Measurements from ENCODE around the gene G6PC3. TPM values are rescaled to one million over a fixed set of nuclear protein-coding genes. Genes with fewer than 3 reads are reported as not detected.

The G6PC3 gene
- polyA plus RNA-seq, 4 donors: 17.6 to 69.2 (median 39.3) TPM

DNA sequence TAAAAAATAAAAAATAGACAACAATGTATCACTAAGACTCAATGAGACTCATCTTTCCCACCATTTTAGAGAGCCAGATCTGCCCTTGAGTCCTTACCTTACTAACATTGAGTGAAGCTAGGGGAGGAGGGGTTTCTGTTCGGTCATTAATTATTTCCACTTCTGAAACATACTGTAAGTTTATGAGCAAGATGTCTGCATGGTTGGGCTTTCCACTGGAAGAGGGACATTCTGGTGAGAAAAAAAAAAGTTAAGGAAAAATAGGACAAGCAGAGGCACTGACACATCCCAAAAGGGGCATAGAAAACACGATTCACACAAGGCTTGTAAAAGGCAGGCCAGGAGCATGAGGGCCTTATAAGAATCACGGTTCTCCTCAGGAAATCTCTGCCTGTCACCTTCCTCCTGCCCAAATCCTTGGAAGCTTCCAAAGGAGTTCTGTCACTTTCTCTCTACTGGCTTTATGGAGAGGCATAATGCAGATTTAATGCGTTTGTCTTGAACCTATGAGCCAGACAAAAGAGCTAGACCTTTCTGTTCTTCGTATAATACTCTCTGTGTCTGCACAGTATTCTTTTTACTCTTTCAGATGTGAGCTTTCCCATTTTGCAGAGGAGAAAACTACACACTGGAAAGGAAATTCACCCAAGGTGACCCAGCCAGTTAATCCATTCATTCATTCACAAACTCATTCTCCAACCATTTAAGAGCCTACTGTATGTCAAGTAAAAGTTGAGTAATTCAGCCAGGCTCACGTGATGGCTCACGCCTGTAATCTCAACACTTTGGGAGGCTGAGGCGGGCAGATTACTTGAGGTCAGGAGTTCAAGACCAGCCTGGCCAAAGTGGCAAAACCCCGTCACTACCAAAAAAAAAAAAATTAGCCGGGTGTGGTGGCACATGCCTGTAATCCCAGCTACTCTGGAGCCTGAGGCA is 6.6 kb upstream of the G6PC3 start:
- no peaks in the 10 kb centered on the region for H3K9me3 ChIP-seq (ENCODE audit: control insufficient read depth in 2 of 2, insufficient read depth in 1 of 2, low read depth in 1 of 2, low read length in 1 of 2)
- FAIRE-seq (no peak), DNase-seq (no peak)
- H3K4me3 ChIP-seq (ENCODE audit: low read depth in 1 of 3, low read length in 3 of 3): no peak overlapping the region
- WGBS, 3 donors: 70 to 74% (median 72%) methylated on average over 10 of the region's 10 CpGs
- H3K36me3 ChIP-seq (ENCODE audit: control insufficient read depth in 3 of 3, insufficient read depth in 2 of 3, low read depth in 1 of 3, low read length in 3 of 3): peaks cover 2 to 21% (median 3%) of the 10 kb centered on the region in 3 donors
- H3K27ac ChIP-seq (ENCODE audit: low read depth in 1 of 3, low read length in 2 of 3): no peak overlapping the region
- H3K27me3 ChIP-seq (ENCODE audit: control insufficient read depth in 3 of 3, insufficient read depth in 3 of 3, low read length in 3 of 3): no peaks in the 10 kb centered on the region
- H3K4me1 ChIP-seq (ENCODE audit: control insufficient read depth in 3 of 3, insufficient read depth in 2 of 3, low read depth in 1 of 3, low read length in 2 of 3): peaks cover 3 to 11% (median 5%) of the 10 kb centered on the region in 3 donors

GRCh38 chr17:44065668-44066203 is 4.8 kb upstream of the G6PC3 start:
- WGBS, 3 donors: 2 to 4% (median 2%) methylated on average over 8 to 9 of the region's 9 CpGs
- no peak for FAIRE-seq

GRCh38 chr17:44066204-44066930 is 4.2 kb upstream of the G6PC3 start, which contains the start of gene LSM12:
TSS of gene LSM12 (minus strand) at chr17:44066671. CDS start at chr17:44066587, 84 bp downstream.
- FAIRE-seq: no peak
- H3K27me3 ChIP-seq (ENCODE audit: control insufficient read depth in 3 of 3, insufficient read depth in 3 of 3, low read length in 3 of 3): no peaks in the 10 kb centered on the region
- H3K4me3 ChIP-seq (ENCODE audit: low read depth in 1 of 3, low read length in 3 of 3): peak within 1 kb of the TSS; percentile 60 to 73 (median 68)
- peaks cover 3 to 17% (median 5%) of the 10 kb centered on the region in 3 donors for H3K4me1 ChIP-seq (ENCODE audit: control insufficient read depth in 3 of 3, insufficient read depth in 2 of 3, low read depth in 1 of 3, low read length in 2 of 3)
- DNase-seq: peak; percentile 92 to 99
- H3K9me3 ChIP-seq (ENCODE audit: control insufficient read depth in 2 of 2, insufficient read depth in 1 of 2, low read depth in 1 of 2, low read length in 1 of 2): no peaks in the 10 kb centered on the region
- peaks cover 0 to 13% (median 3%) of the 10 kb centered on the region in 3 donors for H3K36me3 ChIP-seq (ENCODE audit: control insufficient read depth in 3 of 3, insufficient read depth in 2 of 3, low read depth in 1 of 3, low read length in 3 of 3)
- peak within 1 kb of the TSS; percentile 83 to 92 (median 88) for H3K27ac ChIP-seq (ENCODE audit: low read depth in 1 of 3, low read length in 2 of 3)
- 1% methylated on average over 57 to 65 of the region's 65 CpGs for WGBS, 3 donors

More at GRCh38 chr17:44065668-44066203, 4.8 kb upstream of the G6PC3 start:
- Histone ChIP-seq H3K36me3 (ENCODE audit: control insufficient read depth in 3 of 3, insufficient read depth in 2 of 3, low read depth in 1 of 3, low read length in 3 of 3) (peaks cover 2 to 15% (median 3%) of the 10 kb centered on the region in 3 donors), H3K27me3 (ENCODE audit: control insufficient read depth in 3 of 3, insufficient read depth in 3 of 3, low read length in 3 of 3) (no peaks in the 10 kb centered on the region), H3K9me3 (ENCODE audit: control insufficient read depth in 2 of 2, insufficient read depth in 1 of 2, low read depth in 1 of 2, low read length in 1 of 2) (no peaks in the 10 kb centered on the region), H3K27ac (ENCODE audit: low read depth in 1 of 3, low read length in 2 of 3) (peak overlapping the region; percentile 83 to 92 (median 88)), H3K4me1 (ENCODE audit: control insufficient read depth in 3 of 3, insufficient read depth in 2 of 3, low read depth in 1 of 3, low read length in 2 of 3) (peaks cover 3 to 17% (median 5%) of the 10 kb centered on the region in 3 donors), H3K4me3 (ENCODE audit: low read depth in 1 of 3, low read length in 3 of 3) (peak overlapping the region; percentile 60 to 73 (median 68))
- peak in 1 of 2 donors; percentile 40 for DNase-seq

GRCh38 chr17:44067545-44067940 is 3.0 kb upstream of the G6PC3 start:
- 88 to 92% (median 90%) methylated on average over 9 of the region's 9 CpGs for WGBS, 3 donors
- peak overlapping the region in 2 of 3 donors; percentile 64 to 92 for H3K27ac ChIP-seq (ENCODE audit: low read depth in 1 of 3, low read length in 2 of 3)
- H3K9me3 ChIP-seq (ENCODE audit: control insufficient read depth in 2 of 2, insufficient read depth in 1 of 2, low read depth in 1 of 2, low read length in 1 of 2): no peaks in the 10 kb centered on the region
- H3K36me3 ChIP-seq (ENCODE audit: control insufficient read depth in 3 of 3, insufficient read depth in 2 of 3, low read depth in 1 of 3, low read length in 3 of 3): peaks cover 0 to 6% (median 2%) of the 10 kb centered on the region in 3 donors
- H3K27me3 ChIP-seq (ENCODE audit: control insufficient read depth in 3 of 3, insufficient read depth in 3 of 3, low read length in 3 of 3): no peaks in the 10 kb centered on the region
- H3K4me3 ChIP-seq (ENCODE audit: low read depth in 1 of 3, low read length in 3 of 3): no peak overlapping the region
- H3K4me1 ChIP-seq (ENCODE audit: control insufficient read depth in 3 of 3, insufficient read depth in 2 of 3, low read depth in 1 of 3, low read length in 2 of 3): peaks cover 3 to 25% (median 5%) of the 10 kb centered on the region in 3 donors
- no peak for FAIRE-seq
- no peak for DNase-seq

DNA sequence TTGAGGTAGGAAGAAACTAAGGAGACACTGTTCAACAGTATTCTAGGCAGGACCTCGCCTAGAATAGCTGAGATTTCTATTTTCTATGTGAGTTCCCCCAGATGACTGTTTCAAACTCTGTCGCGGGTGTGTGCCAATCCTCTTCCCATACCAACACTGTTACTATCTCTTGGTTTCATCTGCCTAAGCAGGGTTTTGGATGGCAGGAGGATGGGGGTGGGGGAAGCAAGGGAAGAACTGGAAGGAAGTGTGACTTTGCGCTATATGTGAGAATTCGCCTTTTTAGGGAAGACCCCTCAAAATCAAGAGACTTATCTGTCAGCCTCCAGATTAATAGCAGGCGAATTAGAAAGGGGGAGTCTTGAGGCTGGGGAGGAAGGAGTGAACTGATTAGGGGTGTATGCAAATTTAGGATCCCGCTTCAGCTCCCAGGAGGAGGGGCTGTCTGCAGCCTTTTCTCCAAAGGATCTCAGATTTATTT is 521 bp upstream of the G6PC3 start:
- Histone ChIP-seq H3K27ac (ENCODE audit: low read depth in 1 of 3, low read length in 2 of 3) (peak overlapping the region; percentile 14 to 95 (median 71)), H3K9me3 (ENCODE audit: control insufficient read depth in 2 of 2, insufficient read depth in 1 of 2, low read depth in 1 of 2, low read length in 1 of 2) (no peaks in the 10 kb centered on the region), H3K36me3 (ENCODE audit: control insufficient read depth in 3 of 3, insufficient read depth in 2 of 3, low read depth in 1 of 3, low read length in 3 of 3) (peaks cover 0 to 23% (median 0%) of the 10 kb centered on the region in 3 donors), H3K4me1 (ENCODE audit: control insufficient read depth in 3 of 3, insufficient read depth in 2 of 3, low read depth in 1 of 3, low read length in 2 of 3) (peaks cover 3 to 25% (median 3%) of the 10 kb centered on the region in 3 donors), H3K27me3 (ENCODE audit: control insufficient read depth in 3 of 3, insufficient read depth in 3 of 3, low read length in 3 of 3) (no peaks in the 10 kb centered on the region), H3K4me3 (ENCODE audit: low read depth in 1 of 3, low read length in 3 of 3) (peak overlapping the region; percentile 34 to 75 (median 69))
- WGBS, 3 donors: 31 to 62% (median 53%) methylated on average over 7 of the region's 7 CpGs
- FAIRE-seq (no peak), DNase-seq (no peak)

GRCh38 chr17:44071198-44071520 is 624 bp downstream of the G6PC3 start:
- Histone ChIP-seq H3K36me3 (ENCODE audit: control insufficient read depth in 3 of 3, insufficient read depth in 2 of 3, low read depth in 1 of 3, low read length in 3 of 3) (peaks cover 0 to 35% (median 0%) of the 10 kb centered on the region in 3 donors), H3K27ac (ENCODE audit: low read depth in 1 of 3, low read length in 2 of 3) (peak overlapping the region in 2 of 3 donors; percentile 91 to 95), H3K4me3 (ENCODE audit: low read depth in 1 of 3, low read length in 3 of 3) (peak overlapping the region; percentile 63 to 75 (median 69)), H3K9me3 (ENCODE audit: control insufficient read depth in 2 of 2, insufficient read depth in 1 of 2, low read depth in 1 of 2, low read length in 1 of 2) (no peaks in the 10 kb centered on the region), H3K4me1 (ENCODE audit: control insufficient read depth in 3 of 3, insufficient read depth in 2 of 3, low read depth in 1 of 3, low read length in 2 of 3) (peaks cover 3 to 25% (median 3%) of the 10 kb centered on the region in 3 donors), H3K27me3 (ENCODE audit: control insufficient read depth in 3 of 3, insufficient read depth in 3 of 3, low read length in 3 of 3) (no peaks in the 10 kb centered on the region)
- 0 to 2% (median 1%) methylated on average over 3 of the region's 3 CpGs for WGBS, 3 donors
- no peak for DNase-seq
- FAIRE-seq: no peak

GRCh38 chr17:44071772-44072171 is 1.2 kb downstream of the G6PC3 start:
- Histone ChIP-seq H3K4me1 (ENCODE audit: control insufficient read depth in 3 of 3, insufficient read depth in 2 of 3, low read depth in 1 of 3, low read length in 2 of 3) (peaks cover 3 to 24% (median 3%) of the 10 kb centered on the region in 3 donors), H3K9me3 (ENCODE audit: control insufficient read depth in 2 of 2, insufficient read depth in 1 of 2, low read depth in 1 of 2, low read length in 1 of 2) (no peaks in the 10 kb centered on the region), H3K4me3 (ENCODE audit: low read depth in 1 of 3, low read length in 3 of 3) (peak overlapping the region in 1 of 3 donors; percentile 75), H3K27ac (ENCODE audit: low read depth in 1 of 3, low read length in 2 of 3) (peak overlapping the region in 2 of 3 donors; percentile 29 to 36), H3K36me3 (ENCODE audit: control insufficient read depth in 3 of 3, insufficient read depth in 2 of 3, low read depth in 1 of 3, low read length in 3 of 3) (peaks cover 0 to 41% (median 0%) of the 10 kb centered on the region in 3 donors), H3K27me3 (ENCODE audit: control insufficient read depth in 3 of 3, insufficient read depth in 3 of 3, low read length in 3 of 3) (no peaks in the 10 kb centered on the region)
- no peak for FAIRE-seq
- 28 to 45% (median 34%) methylated on average over 2 of the region's 2 CpGs for whole genome bisulfite sequencing, 3 donors
- peak; percentile 11 to 33 for DNase-seq

All from small intestine (tissue), 7 donors.